HL-60 (cell line): ENCODE measurements around the gene CPT1C.

Experiments used
- DNase-seq, 2 experiments: peaks; one replicate each; pipeline ENCODE4 v3.0.0-alpha.2; 2010 to 2020; ENCODE audit warnings: low read depth in 1 of 2, low spot score in 1 of 2
- H3K27ac ChIP-seq: fragments of 250-450 bp; sonication (Bioruptor Pico); replicated peaks from 2 replicates; pipeline ENCODE4 v1.5.1; 2020; ENCODE audit warnings: mild to moderate bottlenecking, moderate library complexity
- H3K27me3 ChIP-seq: fragments of 250-450 bp; sonication (Bioruptor Pico); 2 replicates; pipeline ENCODE4 v1.5.1; 2021; ENCODE audit warnings: mild to moderate bottlenecking, moderate library complexity; ENCODE audit not compliant: insufficient read depth, poor library complexity, severe bottlenecking
- H3K4me3 ChIP-seq: replicated peaks from 2 replicates; pipeline ENCODE4 v1.5.1; 2011; ENCODE audit warnings: mild to moderate bottlenecking, control low read depth, low read length; ENCODE audit not compliant: insufficient read depth
- GABPA ChIP-seq: IDR thresholded peaks from 2 replicates; pipeline ENCODE4 v1.6.1; 2012; ENCODE audit warnings: low read depth
- POLR2AphosphoS5 ChIP-seq: IDR thresholded peaks from 2 replicates; pipeline ENCODE4 v1.6.1; 2012; ENCODE audit warnings: low read depth
- SPI1 ChIP-seq: IDR thresholded peaks from 2 replicates; pipeline ENCODE4 v1.6.1; 2012; ENCODE audit warnings: low read depth, mild to moderate bottlenecking, borderline replicate concordance
- TF ChIP-seq, protein P1 (sequence below): IDR thresholded peaks from one replicate; pipeline ENCODE4 v1.5.1; 2011; ENCODE audit warnings: low read length, control low read depth, inconsistent platforms; ENCODE audit not compliant: insufficient read depth
- TF ChIP-seq, protein P2 (sequence below): IDR thresholded peaks from 2 replicates; pipeline ENCODE4 v1.6.1; 2012; ENCODE audit warnings: low read depth; ENCODE audit not compliant: insufficient replicate concordance

Gene CPT1C

GRCh38 chr19:49699364-49699763 is 8.4 kb downstream of the CPT1C start:
- TF ChIP-seq, protein P1, sequence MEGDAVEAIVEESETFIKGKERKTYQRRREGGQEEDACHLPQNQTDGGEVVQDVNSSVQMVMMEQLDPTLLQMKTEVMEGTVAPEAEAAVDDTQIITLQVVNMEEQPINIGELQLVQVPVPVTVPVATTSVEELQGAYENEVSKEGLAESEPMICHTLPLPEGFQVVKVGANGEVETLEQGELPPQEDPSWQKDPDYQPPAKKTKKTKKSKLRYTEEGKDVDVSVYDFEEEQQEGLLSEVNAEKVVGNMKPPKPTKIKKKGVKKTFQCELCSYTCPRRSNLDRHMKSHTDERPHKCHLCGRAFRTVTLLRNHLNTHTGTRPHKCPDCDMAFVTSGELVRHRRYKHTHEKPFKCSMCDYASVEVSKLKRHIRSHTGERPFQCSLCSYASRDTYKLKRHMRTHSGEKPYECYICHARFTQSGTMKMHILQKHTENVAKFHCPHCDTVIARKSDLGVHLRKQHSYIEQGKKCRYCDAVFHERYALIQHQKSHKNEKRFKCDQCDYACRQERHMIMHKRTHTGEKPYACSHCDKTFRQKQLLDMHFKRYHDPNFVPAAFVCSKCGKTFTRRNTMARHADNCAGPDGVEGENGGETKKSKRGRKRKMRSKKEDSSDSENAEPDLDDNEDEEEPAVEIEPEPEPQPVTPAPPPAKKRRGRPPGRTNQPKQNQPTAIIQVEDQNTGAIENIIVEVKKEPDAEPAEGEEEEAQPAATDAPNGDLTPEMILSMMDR, result no peak
- TF ChIP-seq POLR2AphosphoS5, result no peak
- no peak for TF ChIP-seq SPI1
- TF ChIP-seq, protein P2, sequence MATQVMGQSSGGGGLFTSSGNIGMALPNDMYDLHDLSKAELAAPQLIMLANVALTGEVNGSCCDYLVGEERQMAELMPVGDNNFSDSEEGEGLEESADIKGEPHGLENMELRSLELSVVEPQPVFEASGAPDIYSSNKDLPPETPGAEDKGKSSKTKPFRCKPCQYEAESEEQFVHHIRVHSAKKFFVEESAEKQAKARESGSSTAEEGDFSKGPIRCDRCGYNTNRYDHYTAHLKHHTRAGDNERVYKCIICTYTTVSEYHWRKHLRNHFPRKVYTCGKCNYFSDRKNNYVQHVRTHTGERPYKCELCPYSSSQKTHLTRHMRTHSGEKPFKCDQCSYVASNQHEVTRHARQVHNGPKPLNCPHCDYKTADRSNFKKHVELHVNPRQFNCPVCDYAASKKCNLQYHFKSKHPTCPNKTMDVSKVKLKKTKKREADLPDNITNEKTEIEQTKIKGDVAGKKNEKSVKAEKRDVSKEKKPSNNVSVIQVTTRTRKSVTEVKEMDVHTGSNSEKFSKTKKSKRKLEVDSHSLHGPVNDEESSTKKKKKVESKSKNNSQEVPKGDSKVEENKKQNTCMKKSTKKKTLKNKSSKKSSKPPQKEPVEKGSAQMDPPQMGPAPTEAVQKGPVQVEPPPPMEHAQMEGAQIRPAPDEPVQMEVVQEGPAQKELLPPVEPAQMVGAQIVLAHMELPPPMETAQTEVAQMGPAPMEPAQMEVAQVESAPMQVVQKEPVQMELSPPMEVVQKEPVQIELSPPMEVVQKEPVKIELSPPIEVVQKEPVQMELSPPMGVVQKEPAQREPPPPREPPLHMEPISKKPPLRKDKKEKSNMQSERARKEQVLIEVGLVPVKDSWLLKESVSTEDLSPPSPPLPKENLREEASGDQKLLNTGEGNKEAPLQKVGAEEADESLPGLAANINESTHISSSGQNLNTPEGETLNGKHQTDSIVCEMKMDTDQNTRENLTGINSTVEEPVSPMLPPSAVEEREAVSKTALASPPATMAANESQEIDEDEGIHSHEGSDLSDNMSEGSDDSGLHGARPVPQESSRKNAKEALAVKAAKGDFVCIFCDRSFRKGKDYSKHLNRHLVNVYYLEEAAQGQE, result no peak
- no peak for TF ChIP-seq GABPA
- peaks cover 2% of the 10 kb centered on the region for H3K27me3 ChIP-seq
- no peak for DNase-seq
- no peak overlapping the region for H3K27ac ChIP-seq
- H3K4me3 ChIP-seq, result no peak overlapping the region

- TF ChIP-seq POLR2AphosphoS5, result no peak
- no peak for TF ChIP-seq GABPA
- TF ChIP-seq, protein P1, result no peak
- TF ChIP-seq SPI1, result no peak
- TF ChIP-seq, protein P2, result no peak
- Histone ChIP-seq H3K4me3 (no peak overlapping the region), H3K27ac (no peak overlapping the region), H3K27me3 (peaks cover 2% of the 10 kb centered on the region)
- DNase-seq, result no peak
Measured at GRCh38 chr19:49700563-49700962, 9.6 kb downstream of the CPT1C start.

DNA sequence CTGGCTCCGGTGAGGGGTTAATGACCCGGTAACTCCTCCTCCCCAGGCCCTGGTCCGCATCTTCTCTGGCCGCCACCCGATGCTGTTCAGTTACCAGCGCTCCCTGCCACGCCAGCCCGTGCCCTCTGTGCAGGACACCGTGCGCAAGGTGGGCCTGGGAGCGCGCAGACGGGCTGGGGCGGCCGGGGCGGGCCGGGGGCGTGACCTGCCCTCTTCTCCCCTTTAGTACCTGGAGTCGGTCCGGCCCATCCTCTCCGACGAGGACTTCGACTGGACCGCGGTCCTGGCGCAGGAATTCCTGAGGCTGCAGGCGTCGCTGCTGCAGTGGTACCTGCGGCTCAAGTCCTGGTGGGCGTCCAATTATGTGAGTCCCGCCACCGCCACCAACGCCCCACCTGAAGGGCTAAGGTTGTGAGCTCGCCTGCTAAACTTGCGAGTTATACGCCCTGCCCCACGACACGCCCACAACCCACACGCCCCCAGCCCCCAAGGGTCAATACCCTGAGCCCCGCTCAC is 10.4 kb downstream of the CPT1C start:
- no peak for DNase-seq
- no peak overlapping the region for H3K4me3 ChIP-seq
- no peak overlapping the region for H3K27ac ChIP-seq
- peaks cover 2% of the 10 kb centered on the region for H3K27me3 ChIP-seq
- TF ChIP-seq, protein P1, result no peak
- TF ChIP-seq SPI1 (no peak), GABPA (no peak), POLR2AphosphoS5 (no peak)
- TF ChIP-seq, protein P2, result no peak
